Measurements from ENCODE around the gene SPECC1.

DNA sequence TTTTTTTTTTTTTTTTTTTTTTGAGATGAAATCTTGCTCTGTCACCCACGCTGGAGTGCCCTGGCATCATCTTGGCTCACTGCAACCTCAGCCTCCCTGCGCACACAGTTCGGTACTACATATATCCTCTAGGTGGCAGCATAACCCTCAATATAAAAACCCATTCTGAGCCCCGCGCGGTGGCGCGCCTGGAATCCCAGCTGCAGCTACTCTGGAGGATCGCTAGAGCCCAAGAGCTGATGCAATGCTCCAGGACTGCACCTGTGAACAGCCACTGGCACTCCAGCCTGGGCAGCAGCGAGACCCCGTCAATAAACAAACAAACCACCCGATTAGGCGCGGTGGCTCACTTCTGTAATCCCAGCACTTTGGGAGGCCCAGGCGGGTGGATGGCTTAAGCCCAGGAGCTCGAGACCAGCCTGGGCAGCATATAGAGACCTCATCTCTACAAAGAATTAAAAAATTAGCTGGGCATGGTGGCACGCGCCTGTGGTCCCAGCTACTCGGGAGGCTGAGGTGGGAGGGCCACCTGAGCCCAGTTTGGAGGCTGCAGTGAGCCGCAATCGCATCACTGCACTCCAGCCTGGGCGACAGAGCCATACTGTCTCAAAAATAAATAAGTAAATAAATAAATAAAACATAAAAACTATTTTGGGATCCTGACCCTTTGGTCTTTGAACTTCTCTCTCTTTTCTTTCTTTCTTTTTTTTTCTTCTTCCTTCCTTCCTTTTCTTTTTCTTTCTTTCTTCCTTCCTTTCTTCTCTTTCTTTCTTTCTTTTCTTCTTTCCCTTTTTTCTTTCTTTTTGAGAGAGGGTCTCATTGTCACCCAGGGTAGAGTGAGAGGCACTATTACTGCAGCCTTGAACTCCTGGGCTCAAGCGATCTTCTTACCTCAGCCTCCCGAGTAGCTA is 16.1 kb upstream of the SPECC1 start:
- TF ChIP-seq CTCF (conservative IDR thresholded peaks at IDR 0.05 in 1 of 2, IDR thresholded peaks at IDR 0.05 in 1 of 2; ENCODE audit: low read depth in 1 of 2, low read length in 2 of 2), result peak; percentile 53 to 65
- TF ChIP-seq EZH2 (IDR thresholded peaks at IDR 0.05; ENCODE audit: low read length, missing control alignments), result no peak

Data from fibroblast of lung (primary cell).